ENCODE results near the gene TBPL2. TPM values are rescaled to one million over a fixed set of nuclear protein-coding genes. Genes with fewer than 3 reads are reported as not detected.
A peak's percentile ranks its signal among the peaks of the same experiment; 100 is the strongest.
"Not testable (repeated sequence)": the region's sequence is repeated elsewhere in the genome, so short reads cannot be mapped to it uniquely, and the experiment has no call there.

TBPL2 gene
- total and polyA plus RNA-seq, 2 donors, result not detected

DNA sequence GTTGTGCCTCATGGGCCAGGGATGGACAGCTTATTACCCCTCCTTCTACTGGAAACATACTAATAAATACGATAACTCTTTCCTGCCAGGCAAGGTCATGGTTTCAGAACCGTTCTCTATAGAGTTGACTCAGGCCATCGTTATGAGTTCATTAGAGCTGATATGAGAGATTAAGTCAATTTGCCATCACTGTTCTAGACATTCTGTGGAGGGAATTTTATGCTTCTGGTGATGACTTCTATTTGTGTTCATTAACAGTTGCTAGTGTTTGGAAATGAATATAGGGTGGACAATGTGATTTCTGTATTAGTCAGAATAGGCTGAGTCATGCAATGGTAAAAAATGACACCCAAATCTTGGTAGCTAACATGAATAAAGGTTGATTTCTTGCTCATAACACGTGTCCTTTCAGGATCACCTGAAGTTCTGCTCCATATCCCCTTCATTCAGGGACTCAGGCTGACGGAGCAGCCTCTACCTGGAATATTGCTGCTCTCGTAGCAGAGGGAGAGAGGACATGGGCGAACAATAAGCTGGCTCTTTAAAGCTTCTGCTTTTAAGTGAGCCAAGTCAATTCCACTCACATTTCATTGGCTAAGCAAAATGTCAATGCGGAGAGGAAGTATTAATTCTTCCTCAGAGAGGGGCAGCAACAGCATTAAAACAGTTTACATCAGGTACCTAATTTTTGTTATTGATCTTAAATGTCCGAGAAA, 18.5 kb upstream of the TBPL2 start:
- 76% methylated on average over 9 of the region's 9 CpGs for WGBS

DNA sequence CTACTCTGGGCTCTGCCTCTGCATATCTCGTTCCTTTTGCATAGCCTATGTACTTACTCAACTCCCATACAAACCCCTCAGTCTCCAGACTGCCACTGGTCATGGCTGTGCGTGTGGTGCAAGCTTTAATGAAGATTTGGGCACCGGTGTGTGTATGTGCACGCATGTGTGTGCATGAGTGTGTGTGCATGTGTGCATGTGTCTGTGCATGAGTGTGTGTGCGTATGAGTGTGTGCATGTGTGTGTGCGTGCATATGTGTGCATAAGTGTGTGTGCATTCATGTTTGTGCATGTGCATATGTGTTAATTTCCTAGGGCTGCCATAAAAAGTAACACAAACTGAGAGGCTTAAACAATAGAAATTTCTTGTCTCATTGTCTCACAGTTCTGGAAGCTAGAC, 17.1 kb upstream of the TBPL2 start:
- no peak overlapping the region for H3K27ac ChIP-seq (ENCODE audit: low read depth in 1 of 2, low read length in 1 of 2)
- no peaks in the 10 kb centered on the region for H3K9me3 ChIP-seq (ENCODE audit: control insufficient read depth in 2 of 2, insufficient read depth in 1 of 2, low read length in 1 of 2)
- H3K4me3 ChIP-seq (ENCODE audit: low read length in 2 of 2), result no peak overlapping the region
- no peaks in the 10 kb centered on the region for H3K4me1 ChIP-seq (ENCODE audit: control insufficient read depth in 2 of 2, insufficient read depth in 2 of 2, low read length in 2 of 2)
- DNase-seq (ENCODE audit: low read depth in 6 of 9, low spot score in 9 of 9), result no peak
- H3K36me3 ChIP-seq (ENCODE audit: control insufficient read depth in 2 of 2, insufficient read depth in 2 of 2, low read length in 1 of 2), result no peaks in the 10 kb centered on the region
- 96% methylated on average over 6 of the region's 6 CpGs for WGBS
- no peaks in the 10 kb centered on the region for H3K27me3 ChIP-seq (ENCODE audit: control insufficient read depth in 2 of 2, insufficient read depth in 1 of 2, low read length in 1 of 2)

More for the DNA sequence above, 18.5 kb upstream of the TBPL2 start:
- no peaks in the 10 kb centered on the region for H3K4me1 ChIP-seq (ENCODE audit: control insufficient read depth in 2 of 2, insufficient read depth in 2 of 2, low read length in 2 of 2)
- H3K27ac ChIP-seq (ENCODE audit: low read depth in 1 of 2, low read length in 1 of 2), result no peak overlapping the region
- no peak overlapping the region for H3K4me3 ChIP-seq (ENCODE audit: low read length in 2 of 2)
- DNase-seq (ENCODE audit: low read depth in 6 of 9, low spot score in 9 of 9), result no peak
- H3K9me3 ChIP-seq (ENCODE audit: control insufficient read depth in 2 of 2, insufficient read depth in 1 of 2, low read length in 1 of 2), result no peaks in the 10 kb centered on the region
- H3K27me3 ChIP-seq (ENCODE audit: control insufficient read depth in 2 of 2, insufficient read depth in 1 of 2, low read length in 1 of 2), result no peaks in the 10 kb centered on the region
- no peaks in the 10 kb centered on the region for H3K36me3 ChIP-seq (ENCODE audit: control insufficient read depth in 2 of 2, insufficient read depth in 2 of 2, low read length in 1 of 2)

DNA sequence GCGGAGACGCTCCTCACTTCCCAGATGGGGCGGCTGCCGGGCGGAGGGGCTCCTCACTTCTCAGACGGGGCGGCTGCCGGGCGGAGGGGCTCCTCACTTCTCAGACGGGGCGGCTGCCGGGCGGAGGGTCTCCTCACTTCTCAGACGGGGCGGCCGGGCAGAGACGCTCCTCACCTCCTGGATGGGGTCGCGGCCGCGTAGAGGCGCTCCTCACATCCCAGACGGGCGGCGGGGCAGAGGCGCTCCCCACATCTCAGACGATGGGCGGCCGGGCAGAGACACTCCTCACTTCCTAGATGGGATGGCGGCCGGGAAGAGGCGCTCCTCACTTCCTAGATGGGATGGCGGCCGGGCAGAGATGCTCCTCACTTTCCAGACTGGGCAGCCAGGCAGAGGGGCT, 16.0 kb upstream of the TBPL2 start:
- not testable (repeated sequence) for H3K27me3 ChIP-seq (ENCODE audit: control insufficient read depth in 2 of 2, insufficient read depth in 1 of 2, low read length in 1 of 2); H3K4me3 ChIP-seq (ENCODE audit: low read length in 2 of 2); H3K36me3 ChIP-seq (ENCODE audit: control insufficient read depth in 2 of 2, insufficient read depth in 2 of 2, low read length in 1 of 2); H3K4me1 ChIP-seq (ENCODE audit: control insufficient read depth in 2 of 2, insufficient read depth in 2 of 2, low read length in 2 of 2); H3K9me3 ChIP-seq (ENCODE audit: control insufficient read depth in 2 of 2, insufficient read depth in 1 of 2, low read length in 1 of 2); H3K27ac ChIP-seq (ENCODE audit: low read depth in 1 of 2, low read length in 1 of 2); DNase-seq (ENCODE audit: low read depth in 6 of 9, low spot score in 9 of 9)
- WGBS, result 97% methylated on average over 23 of the region's 34 CpGs

DNA sequence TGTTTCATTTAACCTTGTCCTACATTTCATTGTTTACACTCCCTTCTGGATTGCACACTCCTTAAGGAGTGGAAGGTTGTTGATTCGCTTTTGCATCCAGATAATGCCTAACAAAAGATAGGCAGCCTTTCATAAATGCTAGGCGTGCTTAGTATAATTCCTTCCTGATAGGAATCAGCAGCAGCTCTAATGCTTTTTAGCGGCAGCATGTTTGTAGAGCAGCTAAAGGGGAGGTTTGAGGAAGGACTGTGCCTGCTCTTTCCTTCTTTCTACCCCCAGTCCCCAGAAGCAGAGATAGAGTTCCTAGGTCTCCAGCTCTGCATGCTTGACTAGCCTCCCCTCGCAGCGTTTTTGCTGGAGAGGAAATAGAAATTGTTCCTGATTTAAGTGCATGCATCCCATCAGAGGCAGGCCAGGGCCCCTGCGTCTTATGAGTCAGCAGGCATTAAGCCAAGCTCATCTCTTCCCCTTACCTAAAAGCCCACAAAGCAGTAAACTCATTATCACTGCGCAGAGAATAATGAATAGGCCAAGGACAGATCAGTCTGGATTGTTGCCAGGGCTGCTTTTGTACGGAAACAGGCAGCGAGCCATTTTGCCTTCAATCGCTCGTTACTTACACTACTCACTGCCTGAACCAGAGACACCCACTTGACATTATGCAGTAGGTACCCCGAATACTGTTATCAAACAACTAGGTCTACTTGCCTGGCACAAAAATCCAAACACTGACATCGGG, 14.0 kb upstream of the TBPL2 start:
- Histone ChIP-seq H3K4me3 (ENCODE audit: low read length in 2 of 2) (no peak overlapping the region), H3K27ac (ENCODE audit: low read depth in 1 of 2, low read length in 1 of 2) (no peak overlapping the region), H3K27me3 (ENCODE audit: control insufficient read depth in 2 of 2, insufficient read depth in 1 of 2, low read length in 1 of 2) (no peaks in the 10 kb centered on the region), H3K9me3 (ENCODE audit: control insufficient read depth in 2 of 2, insufficient read depth in 1 of 2, low read length in 1 of 2) (no peaks in the 10 kb centered on the region), H3K36me3 (ENCODE audit: control insufficient read depth in 2 of 2, insufficient read depth in 2 of 2, low read length in 1 of 2) (no peaks in the 10 kb centered on the region), H3K4me1 (ENCODE audit: control insufficient read depth in 2 of 2, insufficient read depth in 2 of 2, low read length in 2 of 2) (peaks cover 0 to 2% of the 10 kb centered on the region in 2 donors)
- WGBS, result 64% methylated on average over 13 of the region's 13 CpGs
- DNase-seq (ENCODE audit: low read depth in 6 of 9, low spot score in 9 of 9), result peak in 1 of 9 donors; percentile 2

DNA sequence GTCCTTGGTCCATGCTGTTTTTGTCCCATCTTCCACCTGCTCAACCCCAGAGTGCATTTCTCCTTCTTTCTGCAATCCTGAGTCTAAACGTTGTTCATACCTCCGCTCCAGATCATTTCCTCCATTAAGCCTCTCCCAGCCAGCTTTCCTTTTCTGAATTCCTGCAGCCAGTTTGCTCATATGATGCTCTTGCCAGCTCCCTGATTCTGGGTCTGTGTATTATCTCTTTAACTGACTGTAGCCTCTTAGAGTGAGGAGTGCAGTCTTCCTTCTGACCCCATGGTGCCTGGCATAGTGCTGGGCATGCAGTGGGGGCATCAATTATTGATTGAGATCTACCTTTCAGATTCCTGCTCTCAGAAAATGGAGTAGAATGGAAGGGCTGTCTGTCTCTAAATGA, 11.5 kb upstream of the TBPL2 start:
- H3K4me3 ChIP-seq (ENCODE audit: low read length in 2 of 2), result no peak overlapping the region
- no peaks in the 10 kb centered on the region for H3K9me3 ChIP-seq (ENCODE audit: control insufficient read depth in 2 of 2, insufficient read depth in 1 of 2, low read length in 1 of 2)
- WGBS, result 89% methylated on average over 2 of the region's 2 CpGs
- no peaks in the 10 kb centered on the region for H3K27me3 ChIP-seq (ENCODE audit: control insufficient read depth in 2 of 2, insufficient read depth in 1 of 2, low read length in 1 of 2)
- H3K4me1 ChIP-seq (ENCODE audit: control insufficient read depth in 2 of 2, insufficient read depth in 2 of 2, low read length in 2 of 2), result peaks cover 0 to 2% of the 10 kb centered on the region in 2 donors
- no peak overlapping the region for H3K27ac ChIP-seq (ENCODE audit: low read depth in 1 of 2, low read length in 1 of 2)
- no peaks in the 10 kb centered on the region for H3K36me3 ChIP-seq (ENCODE audit: control insufficient read depth in 2 of 2, insufficient read depth in 2 of 2, low read length in 1 of 2)
- no peak for DNase-seq (ENCODE audit: low read depth in 6 of 9, low spot score in 9 of 9)

DNA sequence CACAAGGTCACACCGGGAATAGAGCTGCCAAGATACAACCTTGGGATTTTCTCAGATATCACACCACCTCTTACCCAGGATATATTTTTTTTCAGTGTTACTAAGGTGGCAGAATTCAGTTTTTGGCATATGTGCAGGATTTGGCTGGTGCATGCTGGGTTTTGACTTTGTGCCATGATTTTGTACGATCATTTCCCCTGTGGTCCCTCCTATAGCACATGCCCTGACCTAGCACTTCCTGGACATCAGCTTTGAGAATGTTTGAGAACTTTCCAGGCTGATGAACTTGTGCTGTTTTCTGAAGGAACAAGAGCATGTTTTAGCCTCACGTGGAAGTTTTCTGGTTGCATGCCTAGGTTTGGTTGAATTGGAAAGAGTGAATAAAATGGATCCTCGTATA, 11.0 kb upstream of the TBPL2 start:
- WGBS, result 53% methylated on average over 4 of the region's 4 CpGs
- no peaks in the 10 kb centered on the region for H3K36me3 ChIP-seq (ENCODE audit: control insufficient read depth in 2 of 2, insufficient read depth in 2 of 2, low read length in 1 of 2)
- peaks cover 0 to 2% of the 10 kb centered on the region in 2 donors for H3K4me1 ChIP-seq (ENCODE audit: control insufficient read depth in 2 of 2, insufficient read depth in 2 of 2, low read length in 2 of 2)
- no peak overlapping the region for H3K4me3 ChIP-seq (ENCODE audit: low read length in 2 of 2)
- no peaks in the 10 kb centered on the region for H3K9me3 ChIP-seq (ENCODE audit: control insufficient read depth in 2 of 2, insufficient read depth in 1 of 2, low read length in 1 of 2)
- DNase-seq (ENCODE audit: low read depth in 6 of 9, low spot score in 9 of 9), result no peak
- H3K27me3 ChIP-seq (ENCODE audit: control insufficient read depth in 2 of 2, insufficient read depth in 1 of 2, low read length in 1 of 2), result no peaks in the 10 kb centered on the region
- H3K27ac ChIP-seq (ENCODE audit: low read depth in 1 of 2, low read length in 1 of 2), result no peak overlapping the region

DNA sequence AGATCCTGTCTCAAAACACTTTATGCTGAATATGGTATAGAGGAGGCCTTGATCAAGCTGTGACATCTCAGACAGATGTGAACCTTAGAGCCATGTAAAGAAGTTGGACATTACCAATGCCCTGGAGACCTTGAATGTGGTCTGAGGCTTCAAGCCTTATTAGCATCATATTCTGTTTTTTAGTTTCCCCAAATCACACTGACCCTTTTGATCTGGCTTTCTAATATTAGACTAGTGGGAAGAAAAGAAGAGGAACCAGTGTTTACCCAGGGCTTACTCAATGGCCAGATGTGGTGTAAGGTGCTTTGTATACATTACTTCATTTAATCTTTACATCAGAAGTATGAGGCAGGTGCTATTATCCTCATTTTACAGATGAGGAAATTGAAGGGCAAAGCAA, 10.6 kb upstream of the TBPL2 start:
- peaks cover 0 to 2% of the 10 kb centered on the region in 2 donors for H3K4me1 ChIP-seq (ENCODE audit: control insufficient read depth in 2 of 2, insufficient read depth in 2 of 2, low read length in 2 of 2)
- no peaks in the 10 kb centered on the region for H3K9me3 ChIP-seq (ENCODE audit: control insufficient read depth in 2 of 2, insufficient read depth in 1 of 2, low read length in 1 of 2)
- DNase-seq (ENCODE audit: low read depth in 6 of 9, low spot score in 9 of 9), result no peak
- no peaks in the 10 kb centered on the region for H3K27me3 ChIP-seq (ENCODE audit: control insufficient read depth in 2 of 2, insufficient read depth in 1 of 2, low read length in 1 of 2)
- no peak overlapping the region for H3K27ac ChIP-seq (ENCODE audit: low read depth in 1 of 2, low read length in 1 of 2)
- H3K4me3 ChIP-seq (ENCODE audit: low read length in 2 of 2), result no peak overlapping the region
- no peaks in the 10 kb centered on the region for H3K36me3 ChIP-seq (ENCODE audit: control insufficient read depth in 2 of 2, insufficient read depth in 2 of 2, low read length in 1 of 2)

DNA sequence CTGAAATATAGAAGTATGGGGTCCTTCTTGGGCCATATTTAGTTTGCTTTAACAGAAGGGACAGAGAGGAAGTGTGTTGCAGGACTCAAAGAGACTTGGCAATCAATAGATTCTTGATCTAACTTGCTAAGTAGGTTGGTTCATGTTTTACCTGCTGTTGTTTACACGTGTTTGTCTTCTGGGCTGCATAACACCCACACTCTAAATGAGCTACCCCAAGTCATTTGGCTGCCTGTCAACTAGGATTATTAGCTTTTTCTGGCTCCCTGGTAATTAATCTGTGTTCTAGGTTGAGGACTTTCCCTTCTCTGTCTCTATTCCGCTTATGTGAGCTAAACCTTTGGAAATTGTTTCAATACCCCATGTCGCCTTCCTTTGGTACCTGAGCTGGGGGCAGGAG, 10.1 kb upstream of the TBPL2 start:
- no peak overlapping the region for H3K4me3 ChIP-seq (ENCODE audit: low read length in 2 of 2)
- H3K4me1 ChIP-seq (ENCODE audit: control insufficient read depth in 2 of 2, insufficient read depth in 2 of 2, low read length in 2 of 2), result peaks cover 0 to 2% of the 10 kb centered on the region in 2 donors
- H3K27me3 ChIP-seq (ENCODE audit: control insufficient read depth in 2 of 2, insufficient read depth in 1 of 2, low read length in 1 of 2), result no peaks in the 10 kb centered on the region
- no peak overlapping the region for H3K27ac ChIP-seq (ENCODE audit: low read depth in 1 of 2, low read length in 1 of 2)
- 92% methylated on average over 3 of the region's 3 CpGs for WGBS
- no peaks in the 10 kb centered on the region for H3K36me3 ChIP-seq (ENCODE audit: control insufficient read depth in 2 of 2, insufficient read depth in 2 of 2, low read length in 1 of 2)
- H3K9me3 ChIP-seq (ENCODE audit: control insufficient read depth in 2 of 2, insufficient read depth in 1 of 2, low read length in 1 of 2), result no peaks in the 10 kb centered on the region
- no peak for DNase-seq (ENCODE audit: low read depth in 6 of 9, low spot score in 9 of 9)

DNA sequence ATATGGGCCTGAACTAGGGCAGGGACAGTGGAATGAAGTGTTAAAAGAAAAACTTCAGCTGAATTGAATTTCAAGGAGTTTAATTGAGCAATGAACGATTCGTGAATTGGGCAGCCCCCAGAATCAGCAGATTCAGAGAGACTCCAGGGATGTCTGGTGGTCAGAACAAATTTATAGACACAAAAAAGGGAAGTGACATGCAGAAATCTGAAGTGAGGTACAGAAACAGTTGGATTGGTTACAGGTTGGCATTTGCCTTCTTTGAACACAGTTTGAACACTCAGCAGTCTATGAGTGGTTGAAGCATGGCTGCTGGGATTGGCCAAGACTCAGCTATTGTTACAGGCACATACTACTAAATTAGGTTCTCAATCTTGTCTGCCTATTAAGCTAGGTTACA, 9.7 kb upstream of the TBPL2 start:
- H3K27ac ChIP-seq (ENCODE audit: low read depth in 1 of 2, low read length in 1 of 2), result no peak overlapping the region
- peaks cover 0 to 2% of the 10 kb centered on the region in 2 donors for H3K4me1 ChIP-seq (ENCODE audit: control insufficient read depth in 2 of 2, insufficient read depth in 2 of 2, low read length in 2 of 2)
- H3K36me3 ChIP-seq (ENCODE audit: control insufficient read depth in 2 of 2, insufficient read depth in 2 of 2, low read length in 1 of 2), result no peaks in the 10 kb centered on the region
- H3K9me3 ChIP-seq (ENCODE audit: control insufficient read depth in 2 of 2, insufficient read depth in 1 of 2, low read length in 1 of 2), result no peaks in the 10 kb centered on the region
- 33% methylated on average over 2 of the region's 2 CpGs for WGBS
- no peak for DNase-seq (ENCODE audit: low read depth in 6 of 9, low spot score in 9 of 9)
- no peaks in the 10 kb centered on the region for H3K27me3 ChIP-seq (ENCODE audit: control insufficient read depth in 2 of 2, insufficient read depth in 1 of 2, low read length in 1 of 2)
- H3K4me3 ChIP-seq (ENCODE audit: low read length in 2 of 2), result no peak overlapping the region
